ENCODE measurements around the gene BAZ1B.

GRCh38 chr7:73434701-73435069 is 87.4 kb downstream of the BAZ1B start:
- TF ChIP-seq CTCF (IDR thresholded peaks at IDR 0.05) (no peak), POLR2A (IDR thresholded peaks at IDR 0.05) (no peak)

All from esophagus squamous epithelium (tissue), 4 donors.